K562 (cell line): Measurements from ENCODE around the gene EIF4E1B. TPM values are rescaled to one million over a fixed set of nuclear protein-coding genes. Genes with fewer than 3 reads are reported as not detected.

Experiments
- BDP1 ChIP-seq: IDR thresholded peaks from 3 replicates; pipeline ENCODE4 v1.6.1; 2011; ENCODE audit not compliant: insufficient read length, insufficient read depth
- BMI1 ChIP-seq: fragments of 150-350 bp; IDR thresholded peaks from 2 replicates; pipeline ENCODE4 v1.6.1; 2014; ENCODE audit warnings: low read length
- HNRNPL ChIP-seq: fragments of 200-400 bp; formaldehyde crosslinking; IDR thresholded peaks from 2 replicates; pipeline ENCODE4 v1.6.1; 2017; ENCODE audit warnings: low read depth, mild to moderate bottlenecking, low read length
- NFIC ChIP-seq: fragments of 450-650 bp; IDR thresholded peaks from 2 replicates; pipeline ENCODE4 v1.6.1; 2017; ENCODE audit warnings: mild to moderate bottlenecking, inconsistent platforms
- TGIF2 ChIP-seq: sonication (generic); formaldehyde crosslinking; IDR thresholded peaks from 2 replicates; pipeline ENCODE4 v1.8.1; 2022; ENCODE audit warnings: mild to moderate bottlenecking, missing genetic modification reagents, moderate library complexity
- XRCC3 ChIP-seq: fragments of 450-650 bp; IDR thresholded peaks from 2 replicates; pipeline ENCODE4 v1.6.1; 2017; ENCODE audit warnings: mild to moderate bottlenecking, moderate library complexity
- ZNF175 ChIP-seq: fragments of 200-800 bp; sonication (Bioruptor generic); IDR thresholded peaks from 2 replicates; pipeline ENCODE4 v1.6.1; 2016; ENCODE audit warnings: low read depth, mild to moderate bottlenecking, missing genetic modification characterization, missing compliant biosample characterization
- ZNF586 ChIP-seq: fragments of 450-650 bp; formaldehyde crosslinking; conservative IDR thresholded peaks from 2 replicates; pipeline ENCODE4 v1.4.0; 2020; ENCODE audit warnings: mild to moderate bottlenecking, moderate library complexity
- polyA plus RNA-seq, 8 experiments: library from polyadenylated mRNA; depleted of rRNA in 4 of 8; stranded (reverse) in 5 of 8; unstranded in 3 of 8; fragments of >200 nt; fragmentation: Nextera tagmentation in 2 of 8; fragmentation: Illumina TruSeq in 1 of 8; extraction: Ambion mirVana in 2 of 8; extraction: Trizol in 1 of 8; gene quantifications; 2 replicates each; pipeline versions ENCODE4 v1.2.1 to v1.2.3, GENCODE V29; 2011 to 2014; ENCODE audit warnings: inconsistent platforms in 1 of 8, missing spikeins in 1 of 8
- total RNA-seq, 7 experiments: library from RNA; depleted of rRNA in 6 of 7; stranded (reverse); fragments of >200 nt in 6 of 7; fragmentation: Illumina TruSeq in 2 of 7; extraction: Trizol in 2 of 7; gene quantifications; 2 replicates each; pipeline versions ENCODE4 v1.2.1 to v1.2.3, GENCODE V29; 2011 to 2021; ENCODE audit warnings: low replicate concordance in 1 of 7
- TF ChIP-seq, protein P1 (sequence below): fragments of 250-450 bp; sonication (Bioruptor Pico); IDR thresholded peaks from 2 replicates; pipeline ENCODE4 v1.6.1; 2021; ENCODE audit warnings: mild to moderate bottlenecking
- TF ChIP-seq, protein P2 (sequence below): fragments of 150-350 bp; IDR thresholded peaks from 2 replicates; pipeline ENCODE4 v1.6.1; 2014; ENCODE audit warnings: low read depth, mild to moderate bottlenecking, low read length, borderline replicate concordance
- TF ChIP-seq, protein P3 (sequence below): sonication (generic); formaldehyde crosslinking; IDR thresholded peaks from 2 replicates; pipeline ENCODE4 v1.8.0; 2022; ENCODE audit warnings: mild to moderate bottlenecking, missing genetic modification reagents
- TF ChIP-seq, protein P4 (sequence below): fragments of 200-800 bp; sonication (Bioruptor generic); IDR thresholded peaks from 2 replicates; pipeline ENCODE4 v1.6.1; 2016; ENCODE audit warnings: missing genetic modification characterization, missing compliant biosample characterization
- TF ChIP-seq, protein P5 (sequence below): IDR thresholded peaks from 3 replicates; pipeline ENCODE4 v1.6.1; 2011; ENCODE audit warnings: borderline replicate concordance, mild to moderate bottlenecking, moderate library complexity; ENCODE audit not compliant: insufficient read length; ENCODE audit errors: extremely low read depth

EIF4E1B gene
- total and polyA plus RNA-seq, 9 of the 15 experiments (the other 6 are each of a cell fraction or from before 2014, with no cell fraction given) = not detected

GRCh38 chr5:176648474-176649194 is 18.2 kb downstream of the EIF4E1B start (continued):
- TF ChIP-seq, protein P1, sequence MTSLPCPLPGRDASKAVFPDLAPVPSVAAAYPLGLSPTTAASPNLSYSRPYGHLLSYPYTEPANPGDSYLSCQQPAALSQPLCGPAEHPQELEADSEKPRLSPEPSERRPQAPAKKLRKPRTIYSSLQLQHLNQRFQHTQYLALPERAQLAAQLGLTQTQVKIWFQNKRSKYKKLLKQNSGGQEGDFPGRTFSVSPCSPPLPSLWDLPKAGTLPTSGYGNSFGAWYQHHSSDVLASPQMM (CRISPR knock-in tag) = no peak
- TF ChIP-seq, protein P2, sequence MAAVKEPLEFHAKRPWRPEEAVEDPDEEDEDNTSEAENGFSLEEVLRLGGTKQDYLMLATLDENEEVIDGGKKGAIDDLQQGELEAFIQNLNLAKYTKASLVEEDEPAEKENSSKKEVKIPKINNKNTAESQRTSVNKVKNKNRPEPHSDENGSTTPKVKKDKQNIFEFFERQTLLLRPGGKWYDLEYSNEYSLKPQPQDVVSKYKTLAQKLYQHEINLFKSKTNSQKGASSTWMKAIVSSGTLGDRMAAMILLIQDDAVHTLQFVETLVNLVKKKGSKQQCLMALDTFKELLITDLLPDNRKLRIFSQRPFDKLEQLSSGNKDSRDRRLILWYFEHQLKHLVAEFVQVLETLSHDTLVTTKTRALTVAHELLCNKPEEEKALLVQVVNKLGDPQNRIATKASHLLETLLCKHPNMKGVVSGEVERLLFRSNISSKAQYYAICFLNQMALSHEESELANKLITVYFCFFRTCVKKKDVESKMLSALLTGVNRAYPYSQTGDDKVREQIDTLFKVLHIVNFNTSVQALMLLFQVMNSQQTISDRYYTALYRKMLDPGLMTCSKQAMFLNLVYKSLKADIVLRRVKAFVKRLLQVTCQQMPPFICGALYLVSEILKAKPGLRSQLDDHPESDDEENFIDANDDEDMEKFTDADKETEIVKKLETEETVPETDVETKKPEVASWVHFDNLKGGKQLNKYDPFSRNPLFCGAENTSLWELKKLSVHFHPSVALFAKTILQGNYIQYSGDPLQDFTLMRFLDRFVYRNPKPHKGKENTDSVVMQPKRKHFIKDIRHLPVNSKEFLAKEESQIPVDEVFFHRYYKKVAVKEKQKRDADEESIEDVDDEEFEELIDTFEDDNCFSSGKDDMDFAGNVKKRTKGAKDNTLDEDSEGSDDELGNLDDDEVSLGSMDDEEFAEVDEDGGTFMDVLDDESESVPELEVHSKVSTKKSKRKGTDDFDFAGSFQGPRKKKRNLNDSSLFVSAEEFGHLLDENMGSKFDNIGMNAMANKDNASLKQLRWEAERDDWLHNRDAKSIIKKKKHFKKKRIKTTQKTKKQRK = no peak
- TF ChIP-seq, protein P3, sequence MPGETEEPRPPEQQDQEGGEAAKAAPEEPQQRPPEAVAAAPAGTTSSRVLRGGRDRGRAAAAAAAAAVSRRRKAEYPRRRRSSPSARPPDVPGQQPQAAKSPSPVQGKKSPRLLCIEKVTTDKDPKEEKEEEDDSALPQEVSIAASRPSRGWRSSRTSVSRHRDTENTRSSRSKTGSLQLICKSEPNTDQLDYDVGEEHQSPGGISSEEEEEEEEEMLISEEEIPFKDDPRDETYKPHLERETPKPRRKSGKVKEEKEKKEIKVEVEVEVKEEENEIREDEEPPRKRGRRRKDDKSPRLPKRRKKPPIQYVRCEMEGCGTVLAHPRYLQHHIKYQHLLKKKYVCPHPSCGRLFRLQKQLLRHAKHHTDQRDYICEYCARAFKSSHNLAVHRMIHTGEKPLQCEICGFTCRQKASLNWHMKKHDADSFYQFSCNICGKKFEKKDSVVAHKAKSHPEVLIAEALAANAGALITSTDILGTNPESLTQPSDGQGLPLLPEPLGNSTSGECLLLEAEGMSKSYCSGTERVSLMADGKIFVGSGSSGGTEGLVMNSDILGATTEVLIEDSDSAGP (CRISPR knock-in tag) = no peak
- TF ChIP-seq, protein P4, sequence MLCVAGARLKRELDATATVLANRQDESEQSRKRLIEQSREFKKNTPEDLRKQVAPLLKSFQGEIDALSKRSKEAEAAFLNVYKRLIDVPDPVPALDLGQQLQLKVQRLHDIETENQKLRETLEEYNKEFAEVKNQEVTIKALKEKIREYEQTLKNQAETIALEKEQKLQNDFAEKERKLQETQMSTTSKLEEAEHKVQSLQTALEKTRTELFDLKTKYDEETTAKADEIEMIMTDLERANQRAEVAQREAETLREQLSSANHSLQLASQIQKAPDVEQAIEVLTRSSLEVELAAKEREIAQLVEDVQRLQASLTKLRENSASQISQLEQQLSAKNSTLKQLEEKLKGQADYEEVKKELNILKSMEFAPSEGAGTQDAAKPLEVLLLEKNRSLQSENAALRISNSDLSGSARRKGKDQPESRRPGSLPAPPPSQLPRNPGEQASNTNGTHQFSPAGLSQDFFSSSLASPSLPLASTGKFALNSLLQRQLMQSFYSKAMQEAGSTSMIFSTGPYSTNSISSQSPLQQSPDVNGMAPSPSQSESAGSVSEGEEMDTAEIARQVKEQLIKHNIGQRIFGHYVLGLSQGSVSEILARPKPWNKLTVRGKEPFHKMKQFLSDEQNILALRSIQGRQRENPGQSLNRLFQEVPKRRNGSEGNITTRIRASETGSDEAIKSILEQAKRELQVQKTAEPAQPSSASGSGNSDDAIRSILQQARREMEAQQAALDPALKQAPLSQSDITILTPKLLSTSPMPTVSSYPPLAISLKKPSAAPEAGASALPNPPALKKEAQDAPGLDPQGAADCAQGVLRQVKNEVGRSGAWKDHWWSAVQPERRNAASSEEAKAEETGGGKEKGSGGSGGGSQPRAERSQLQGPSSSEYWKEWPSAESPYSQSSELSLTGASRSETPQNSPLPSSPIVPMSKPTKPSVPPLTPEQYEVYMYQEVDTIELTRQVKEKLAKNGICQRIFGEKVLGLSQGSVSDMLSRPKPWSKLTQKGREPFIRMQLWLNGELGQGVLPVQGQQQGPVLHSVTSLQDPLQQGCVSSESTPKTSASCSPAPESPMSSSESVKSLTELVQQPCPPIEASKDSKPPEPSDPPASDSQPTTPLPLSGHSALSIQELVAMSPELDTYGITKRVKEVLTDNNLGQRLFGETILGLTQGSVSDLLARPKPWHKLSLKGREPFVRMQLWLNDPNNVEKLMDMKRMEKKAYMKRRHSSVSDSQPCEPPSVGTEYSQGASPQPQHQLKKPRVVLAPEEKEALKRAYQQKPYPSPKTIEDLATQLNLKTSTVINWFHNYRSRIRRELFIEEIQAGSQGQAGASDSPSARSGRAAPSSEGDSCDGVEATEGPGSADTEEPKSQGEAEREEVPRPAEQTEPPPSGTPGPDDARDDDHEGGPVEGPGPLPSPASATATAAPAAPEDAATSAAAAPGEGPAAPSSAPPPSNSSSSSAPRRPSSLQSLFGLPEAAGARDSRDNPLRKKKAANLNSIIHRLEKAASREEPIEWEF = peak; percentile 78; the same call in 1 of the 2 replicates
- TF ChIP-seq HNRNPL (no peak), TGIF2 (CRISPR knock-in tag) (no peak), NFIC (peak; percentile 90), BDP1 (no peak), XRCC3 (no peak), ZNF586 (CRISPR knock-in tag) (no peak), ZNF175 (no peak), BMI1 (no peak)
- TF ChIP-seq, protein P5, sequence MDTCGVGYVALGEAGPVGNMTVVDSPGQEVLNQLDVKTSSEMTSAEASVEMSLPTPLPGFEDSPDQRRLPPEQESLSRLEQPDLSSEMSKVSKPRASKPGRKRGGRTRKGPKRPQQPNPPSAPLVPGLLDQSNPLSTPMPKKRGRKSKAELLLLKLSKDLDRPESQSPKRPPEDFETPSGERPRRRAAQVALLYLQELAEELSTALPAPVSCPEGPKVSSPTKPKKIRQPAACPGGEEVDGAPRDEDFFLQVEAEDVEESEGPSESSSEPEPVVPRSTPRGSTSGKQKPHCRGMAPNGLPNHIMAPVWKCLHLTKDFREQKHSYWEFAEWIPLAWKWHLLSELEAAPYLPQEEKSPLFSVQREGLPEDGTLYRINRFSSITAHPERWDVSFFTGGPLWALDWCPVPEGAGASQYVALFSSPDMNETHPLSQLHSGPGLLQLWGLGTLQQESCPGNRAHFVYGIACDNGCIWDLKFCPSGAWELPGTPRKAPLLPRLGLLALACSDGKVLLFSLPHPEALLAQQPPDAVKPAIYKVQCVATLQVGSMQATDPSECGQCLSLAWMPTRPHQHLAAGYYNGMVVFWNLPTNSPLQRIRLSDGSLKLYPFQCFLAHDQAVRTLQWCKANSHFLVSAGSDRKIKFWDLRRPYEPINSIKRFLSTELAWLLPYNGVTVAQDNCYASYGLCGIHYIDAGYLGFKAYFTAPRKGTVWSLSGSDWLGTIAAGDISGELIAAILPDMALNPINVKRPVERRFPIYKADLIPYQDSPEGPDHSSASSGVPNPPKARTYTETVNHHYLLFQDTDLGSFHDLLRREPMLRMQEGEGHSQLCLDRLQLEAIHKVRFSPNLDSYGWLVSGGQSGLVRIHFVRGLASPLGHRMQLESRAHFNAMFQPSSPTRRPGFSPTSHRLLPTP = no peak
